GM12878 (cell line): ENCODE measurements around the gene PPP1R37.

Source experiments
- BHLHE40 ChIP-seq, 2 experiments: fragments of 450-650 bp in 1 of 2; IDR thresholded peaks; 2 replicates each; pipeline ENCODE4 v1.6.1; 2011 to 2017; ENCODE audit warnings: low read depth in 2 of 2, borderline replicate concordance in 1 of 2, improper control_type of control experiment in 1 of 2, low read length in 1 of 2, mild to moderate bottlenecking in 1 of 2
- EZH2 ChIP-seq: IDR thresholded peaks from 2 replicates; pipeline ENCODE4 v1.6.1; 2012; ENCODE audit warnings: low read depth, mild to moderate bottlenecking, control low read depth, inconsistent platforms, low read length, borderline replicate concordance; ENCODE audit not compliant: control insufficient read depth
- JUND ChIP-seq: IDR thresholded peaks from 2 replicates; pipeline ENCODE4 v1.6.1; 2012; ENCODE audit warnings: low read depth, mild to moderate bottlenecking, low read length, improper control_type of control experiment, moderate library complexity
- MTA3 ChIP-seq: IDR thresholded peaks from 2 replicates; pipeline ENCODE4 v1.6.1; 2012; ENCODE audit warnings: low read length, inconsistent platforms, borderline replicate concordance
- NFXL1 ChIP-seq: fragments of 450-650 bp; IDR thresholded peaks from 2 replicates; pipeline ENCODE4 v1.6.1; 2017; ENCODE audit warnings: antibody characterized with exemption, mild to moderate bottlenecking, borderline replicate concordance
- POLR2A ChIP-seq: IDR thresholded peaks from 2 replicates; pipeline ENCODE4 v1.6.1; 2011; ENCODE audit warnings: low read depth, mild to moderate bottlenecking, low read length
- POLR2AphosphoS5 ChIP-seq: IDR thresholded peaks from 2 replicates; pipeline ENCODE4 v1.6.1; 2011; ENCODE audit warnings: mild to moderate bottlenecking, low read length, inconsistent platforms
- TF ChIP-seq, protein P1 (sequence below): fragments of 450-650 bp; IDR thresholded peaks from 2 replicates; pipeline ENCODE4 v1.6.1; 2017; ENCODE audit warnings: antibody characterized with exemption, mild to moderate bottlenecking, moderate library complexity
- TF ChIP-seq, protein P2 (sequence below), 3 experiments: IDR thresholded peaks in 2 of 3; conservative IDR thresholded peaks in 1 of 3; 2 replicates each; pipeline ENCODE4 v1.5.1; 2011; ENCODE audit warnings: low read depth in 3 of 3, low read length in 3 of 3, mild to moderate bottlenecking in 3 of 3, control low read depth in 2 of 3, moderate library complexity in 2 of 3, inconsistent platforms in 1 of 3, mixed read lengths in 1 of 3; ENCODE audit not compliant: control insufficient read depth in 2 of 3, insufficient read depth in 1 of 3; ENCODE audit errors: extremely low read depth in 1 of 3
- TF ChIP-seq, protein P3 (sequence below): IDR thresholded peaks from 2 replicates; pipeline ENCODE4 v1.6.1; 2011; ENCODE audit warnings: low read depth, low read length, improper control_type of control experiment, borderline replicate concordance
- TF ChIP-seq, protein P4 (sequence below): IDR thresholded peaks from 2 replicates; pipeline ENCODE4 v1.6.1; 2012; ENCODE audit warnings: improper control_type of control experiment, low read depth, low read length; ENCODE audit not compliant: insufficient replicate concordance

DNA sequence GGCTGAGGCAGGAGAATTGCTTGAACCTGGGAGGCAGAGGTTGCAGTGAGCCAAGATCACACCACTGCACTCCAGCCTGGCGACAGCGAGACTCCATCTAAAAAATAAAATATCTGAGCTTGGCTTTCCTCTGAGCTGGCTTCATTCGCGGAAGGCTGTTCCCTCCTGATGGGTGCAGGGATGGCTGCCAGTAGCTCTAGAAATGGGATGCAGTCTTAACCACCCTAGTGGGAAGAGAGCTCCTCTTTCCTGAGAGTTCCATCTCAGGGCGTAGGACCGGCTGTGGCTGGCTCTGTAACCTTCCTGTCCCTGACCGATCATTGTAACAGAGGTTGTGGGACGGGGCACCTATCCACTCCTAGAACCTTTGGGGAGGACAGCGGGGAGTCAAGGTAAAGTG lies 32.4 kb downstream of the PPP1R37 start:
- TF ChIP-seq, protein P1, sequence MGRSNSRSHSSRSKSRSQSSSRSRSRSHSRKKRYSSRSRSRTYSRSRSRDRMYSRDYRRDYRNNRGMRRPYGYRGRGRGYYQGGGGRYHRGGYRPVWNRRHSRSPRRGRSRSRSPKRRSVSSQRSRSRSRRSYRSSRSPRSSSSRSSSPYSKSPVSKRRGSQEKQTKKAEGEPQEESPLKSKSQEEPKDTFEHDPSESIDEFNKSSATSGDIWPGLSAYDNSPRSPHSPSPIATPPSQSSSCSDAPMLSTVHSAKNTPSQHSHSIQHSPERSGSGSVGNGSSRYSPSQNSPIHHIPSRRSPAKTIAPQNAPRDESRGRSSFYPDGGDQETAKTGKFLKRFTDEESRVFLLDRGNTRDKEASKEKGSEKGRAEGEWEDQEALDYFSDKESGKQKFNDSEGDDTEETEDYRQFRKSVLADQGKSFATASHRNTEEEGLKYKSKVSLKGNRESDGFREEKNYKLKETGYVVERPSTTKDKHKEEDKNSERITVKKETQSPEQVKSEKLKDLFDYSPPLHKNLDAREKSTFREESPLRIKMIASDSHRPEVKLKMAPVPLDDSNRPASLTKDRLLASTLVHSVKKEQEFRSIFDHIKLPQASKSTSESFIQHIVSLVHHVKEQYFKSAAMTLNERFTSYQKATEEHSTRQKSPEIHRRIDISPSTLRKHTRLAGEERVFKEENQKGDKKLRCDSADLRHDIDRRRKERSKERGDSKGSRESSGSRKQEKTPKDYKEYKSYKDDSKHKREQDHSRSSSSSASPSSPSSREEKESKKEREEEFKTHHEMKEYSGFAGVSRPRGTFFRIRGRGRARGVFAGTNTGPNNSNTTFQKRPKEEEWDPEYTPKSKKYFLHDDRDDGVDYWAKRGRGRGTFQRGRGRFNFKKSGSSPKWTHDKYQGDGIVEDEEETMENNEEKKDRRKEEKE, result no peak
- TF ChIP-seq, protein P2, sequence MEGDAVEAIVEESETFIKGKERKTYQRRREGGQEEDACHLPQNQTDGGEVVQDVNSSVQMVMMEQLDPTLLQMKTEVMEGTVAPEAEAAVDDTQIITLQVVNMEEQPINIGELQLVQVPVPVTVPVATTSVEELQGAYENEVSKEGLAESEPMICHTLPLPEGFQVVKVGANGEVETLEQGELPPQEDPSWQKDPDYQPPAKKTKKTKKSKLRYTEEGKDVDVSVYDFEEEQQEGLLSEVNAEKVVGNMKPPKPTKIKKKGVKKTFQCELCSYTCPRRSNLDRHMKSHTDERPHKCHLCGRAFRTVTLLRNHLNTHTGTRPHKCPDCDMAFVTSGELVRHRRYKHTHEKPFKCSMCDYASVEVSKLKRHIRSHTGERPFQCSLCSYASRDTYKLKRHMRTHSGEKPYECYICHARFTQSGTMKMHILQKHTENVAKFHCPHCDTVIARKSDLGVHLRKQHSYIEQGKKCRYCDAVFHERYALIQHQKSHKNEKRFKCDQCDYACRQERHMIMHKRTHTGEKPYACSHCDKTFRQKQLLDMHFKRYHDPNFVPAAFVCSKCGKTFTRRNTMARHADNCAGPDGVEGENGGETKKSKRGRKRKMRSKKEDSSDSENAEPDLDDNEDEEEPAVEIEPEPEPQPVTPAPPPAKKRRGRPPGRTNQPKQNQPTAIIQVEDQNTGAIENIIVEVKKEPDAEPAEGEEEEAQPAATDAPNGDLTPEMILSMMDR (IDR thresholded peaks at IDR 0.05 in 2 of 3, conservative IDR thresholded peaks at IDR 0.05 in 1 of 3; ENCODE audit: control insufficient read depth in 2 of 3, extremely low read depth in 1 of 3, insufficient read depth in 1 of 3, low read depth in 3 of 3, low read length in 3 of 3), result no peak
- TF ChIP-seq BHLHE40 (IDR thresholded peaks at IDR 0.05; ENCODE audit: borderline replicate concordance in 1 of 2, low read depth in 2 of 2, low read length in 1 of 2) (no peak), JUND (no peak), POLR2A (no peak), NFXL1 (no peak), MTA3 (no peak), EZH2 (no peak), POLR2AphosphoS5 (no peak)
- TF ChIP-seq, protein P3, sequence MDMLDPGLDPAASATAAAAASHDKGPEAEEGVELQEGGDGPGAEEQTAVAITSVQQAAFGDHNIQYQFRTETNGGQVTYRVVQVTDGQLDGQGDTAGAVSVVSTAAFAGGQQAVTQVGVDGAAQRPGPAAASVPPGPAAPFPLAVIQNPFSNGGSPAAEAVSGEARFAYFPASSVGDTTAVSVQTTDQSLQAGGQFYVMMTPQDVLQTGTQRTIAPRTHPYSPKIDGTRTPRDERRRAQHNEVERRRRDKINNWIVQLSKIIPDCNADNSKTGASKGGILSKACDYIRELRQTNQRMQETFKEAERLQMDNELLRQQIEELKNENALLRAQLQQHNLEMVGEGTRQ, result no peak
- TF ChIP-seq, protein P4, sequence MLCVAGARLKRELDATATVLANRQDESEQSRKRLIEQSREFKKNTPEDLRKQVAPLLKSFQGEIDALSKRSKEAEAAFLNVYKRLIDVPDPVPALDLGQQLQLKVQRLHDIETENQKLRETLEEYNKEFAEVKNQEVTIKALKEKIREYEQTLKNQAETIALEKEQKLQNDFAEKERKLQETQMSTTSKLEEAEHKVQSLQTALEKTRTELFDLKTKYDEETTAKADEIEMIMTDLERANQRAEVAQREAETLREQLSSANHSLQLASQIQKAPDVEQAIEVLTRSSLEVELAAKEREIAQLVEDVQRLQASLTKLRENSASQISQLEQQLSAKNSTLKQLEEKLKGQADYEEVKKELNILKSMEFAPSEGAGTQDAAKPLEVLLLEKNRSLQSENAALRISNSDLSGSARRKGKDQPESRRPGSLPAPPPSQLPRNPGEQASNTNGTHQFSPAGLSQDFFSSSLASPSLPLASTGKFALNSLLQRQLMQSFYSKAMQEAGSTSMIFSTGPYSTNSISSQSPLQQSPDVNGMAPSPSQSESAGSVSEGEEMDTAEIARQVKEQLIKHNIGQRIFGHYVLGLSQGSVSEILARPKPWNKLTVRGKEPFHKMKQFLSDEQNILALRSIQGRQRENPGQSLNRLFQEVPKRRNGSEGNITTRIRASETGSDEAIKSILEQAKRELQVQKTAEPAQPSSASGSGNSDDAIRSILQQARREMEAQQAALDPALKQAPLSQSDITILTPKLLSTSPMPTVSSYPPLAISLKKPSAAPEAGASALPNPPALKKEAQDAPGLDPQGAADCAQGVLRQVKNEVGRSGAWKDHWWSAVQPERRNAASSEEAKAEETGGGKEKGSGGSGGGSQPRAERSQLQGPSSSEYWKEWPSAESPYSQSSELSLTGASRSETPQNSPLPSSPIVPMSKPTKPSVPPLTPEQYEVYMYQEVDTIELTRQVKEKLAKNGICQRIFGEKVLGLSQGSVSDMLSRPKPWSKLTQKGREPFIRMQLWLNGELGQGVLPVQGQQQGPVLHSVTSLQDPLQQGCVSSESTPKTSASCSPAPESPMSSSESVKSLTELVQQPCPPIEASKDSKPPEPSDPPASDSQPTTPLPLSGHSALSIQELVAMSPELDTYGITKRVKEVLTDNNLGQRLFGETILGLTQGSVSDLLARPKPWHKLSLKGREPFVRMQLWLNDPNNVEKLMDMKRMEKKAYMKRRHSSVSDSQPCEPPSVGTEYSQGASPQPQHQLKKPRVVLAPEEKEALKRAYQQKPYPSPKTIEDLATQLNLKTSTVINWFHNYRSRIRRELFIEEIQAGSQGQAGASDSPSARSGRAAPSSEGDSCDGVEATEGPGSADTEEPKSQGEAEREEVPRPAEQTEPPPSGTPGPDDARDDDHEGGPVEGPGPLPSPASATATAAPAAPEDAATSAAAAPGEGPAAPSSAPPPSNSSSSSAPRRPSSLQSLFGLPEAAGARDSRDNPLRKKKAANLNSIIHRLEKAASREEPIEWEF, result no peak
